HG02973 (cell line): Measurements from ENCODE around the gene TIMP3.

ENCODE experiments used
- ATAC-seq: cut with Tn5 transposase; IDR thresholded peaks from one replicate; pipeline ENCODE4 v1.9.1; 2021; ENCODE audit warnings: moderate library complexity; ENCODE audit not compliant: unreplicated experiment

TIMP3 gene

GRCh38 chr22:32827049-32827602 is 25.6 kb downstream of the TIMP3 start:
- no peak for ATAC-seq

- no peak for ATAC-seq
Observed at GRCh38 chr22:32828150-32828549, 26.6 kb downstream of the TIMP3 start.

GRCh38 chr22:32828561-32828960 is 27.1 kb downstream of the TIMP3 start:
- no peak for ATAC-seq

DNA sequence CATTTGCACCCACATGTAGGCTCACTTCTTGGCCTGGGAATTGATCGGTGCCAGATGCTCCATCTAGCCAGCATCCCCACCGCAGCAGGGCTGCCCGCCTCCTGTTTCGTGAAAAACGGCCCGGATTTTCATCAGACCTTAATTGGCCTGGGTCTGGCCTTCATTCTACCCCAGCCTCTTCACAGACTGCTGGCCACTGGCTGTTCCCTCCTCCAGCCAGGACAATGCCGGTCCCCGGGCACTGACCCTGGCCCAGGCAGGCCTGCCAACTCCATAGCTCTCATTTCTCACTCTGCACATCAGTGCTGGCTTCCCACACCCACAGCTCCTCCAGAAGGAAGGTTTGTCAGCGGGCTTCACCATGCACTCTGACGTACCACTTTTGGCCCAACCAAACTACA is 27.9 kb downstream of the TIMP3 start:
- no peak for ATAC-seq

GRCh38 chr22:32830473-32830872 is 29.0 kb downstream of the TIMP3 start:
- ATAC-seq: no peak

DNA sequence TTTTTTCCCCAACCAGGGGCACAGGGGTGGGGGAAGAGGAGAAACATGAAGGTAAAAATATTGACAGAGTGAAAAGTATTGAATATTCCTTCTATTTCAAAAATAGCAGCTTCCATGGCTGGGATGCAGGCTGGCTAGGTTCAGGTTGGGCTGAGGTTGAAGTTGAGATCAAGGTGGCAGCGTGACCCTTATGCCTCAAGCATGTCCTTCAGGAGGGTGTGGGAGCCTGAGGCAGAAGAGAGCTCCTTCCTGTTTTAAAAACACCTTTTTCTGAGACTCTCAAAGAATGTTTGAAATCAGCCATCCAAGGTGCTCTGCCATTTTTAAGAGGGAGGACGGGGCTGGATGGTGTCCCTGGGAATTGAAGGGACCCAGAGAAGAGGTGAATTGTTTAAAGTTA is 29.5 kb downstream of the TIMP3 start:
- ATAC-seq: no peak

DNA sequence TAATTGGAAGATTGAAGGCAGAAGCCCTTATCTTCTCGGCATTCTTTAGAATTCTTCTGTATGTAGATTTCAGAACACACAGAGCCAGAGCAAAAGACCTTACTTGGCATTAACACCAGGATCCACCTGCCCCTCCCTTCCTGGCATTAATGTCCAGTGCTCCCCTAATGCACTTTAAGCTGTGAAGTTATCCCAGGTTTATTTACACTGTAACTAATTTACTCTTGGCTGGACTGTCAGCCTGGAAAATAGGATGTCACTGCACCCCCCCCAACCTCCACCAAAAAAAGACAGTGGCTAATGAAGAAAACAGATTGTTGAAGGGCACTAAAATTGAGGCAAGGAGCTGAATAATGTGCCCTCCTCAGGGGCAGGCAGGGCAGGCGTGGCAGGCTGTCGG is 30.1 kb downstream of the TIMP3 start:
- ATAC-seq: no peak

DNA sequence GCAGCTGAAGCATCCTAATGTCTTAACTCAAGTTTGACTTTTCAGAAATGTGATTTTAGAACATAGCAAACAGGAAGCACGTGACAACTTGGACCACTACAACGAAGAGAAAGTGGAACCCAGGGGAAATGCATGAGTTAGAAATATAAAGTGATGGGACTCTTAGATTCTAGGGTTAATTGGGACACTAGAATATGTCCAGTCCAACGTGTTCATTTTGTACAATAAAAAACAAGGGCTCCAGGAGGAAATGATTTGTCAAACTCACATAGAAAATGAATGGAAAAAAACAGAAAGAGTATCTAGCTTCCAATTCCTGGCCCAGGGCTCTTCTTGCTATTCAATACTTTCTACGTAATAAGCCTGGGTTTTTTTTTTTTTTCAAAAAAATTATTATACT is 30.7 kb downstream of the TIMP3 start:
- ATAC-seq: no peak

DNA sequence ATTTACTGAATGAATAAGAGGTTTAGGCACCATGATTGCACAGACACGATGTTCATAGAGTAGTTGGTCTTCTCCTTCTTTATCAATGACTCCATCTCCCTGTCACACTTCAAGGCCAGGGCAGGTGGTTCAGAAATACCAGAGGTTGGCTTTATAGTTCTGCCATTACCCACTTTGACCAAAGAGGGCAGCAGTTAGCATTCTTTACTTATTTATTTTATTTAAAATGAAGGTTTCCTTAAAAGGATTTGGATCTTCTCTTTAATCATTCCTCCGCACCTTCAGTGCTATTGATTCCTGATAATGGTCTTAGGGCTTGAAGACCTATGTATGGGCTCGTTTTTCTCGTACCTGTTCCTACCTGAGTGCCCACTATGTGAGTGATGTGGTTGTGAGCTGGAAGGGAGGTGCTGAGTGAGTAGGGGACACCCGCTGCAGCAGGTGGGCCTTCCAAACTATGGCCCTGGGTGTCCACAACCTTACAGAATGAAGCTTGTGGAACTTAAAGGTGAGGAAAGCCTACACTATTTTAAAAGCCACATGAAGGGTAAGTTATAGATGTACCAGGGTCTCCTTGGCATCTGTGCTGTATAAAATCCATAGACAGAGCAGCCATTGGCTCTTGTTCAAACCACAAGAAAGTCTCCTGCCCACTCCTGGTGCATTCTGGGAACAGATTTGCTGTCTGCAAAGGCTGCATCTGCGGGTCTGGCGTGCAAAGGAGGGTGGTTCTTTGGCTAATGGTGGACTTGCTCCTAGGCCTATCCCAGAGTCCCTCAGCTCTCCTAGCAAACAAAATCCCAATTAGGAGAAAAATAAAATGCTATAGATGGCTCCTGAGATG is 35.0 kb downstream of the TIMP3 start:
- no peak for ATAC-seq

GRCh38 chr22:32837142-32837541 is 35.6 kb downstream of the TIMP3 start:
- ATAC-seq: no peak

DNA sequence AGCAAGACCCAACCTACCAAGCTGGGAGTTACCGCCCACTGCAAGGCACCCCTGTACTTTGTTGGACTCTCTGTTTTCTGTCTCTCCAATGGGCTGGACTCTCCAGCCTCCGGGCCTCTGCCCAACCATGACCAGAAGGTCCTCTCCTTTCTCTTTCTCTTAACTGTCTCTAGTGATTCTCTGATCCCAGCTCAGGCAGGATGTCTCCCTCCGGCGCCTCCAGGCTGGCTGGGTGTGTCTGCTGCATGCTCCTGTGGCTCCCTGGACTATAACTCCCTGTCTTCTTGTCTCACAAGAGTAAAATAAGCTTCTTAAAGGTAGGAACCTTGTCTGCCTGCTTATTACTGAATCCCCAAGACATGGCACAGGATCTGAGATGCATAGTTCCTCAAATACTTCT is 36.3 kb downstream of the TIMP3 start:
- no peak for ATAC-seq

DNA sequence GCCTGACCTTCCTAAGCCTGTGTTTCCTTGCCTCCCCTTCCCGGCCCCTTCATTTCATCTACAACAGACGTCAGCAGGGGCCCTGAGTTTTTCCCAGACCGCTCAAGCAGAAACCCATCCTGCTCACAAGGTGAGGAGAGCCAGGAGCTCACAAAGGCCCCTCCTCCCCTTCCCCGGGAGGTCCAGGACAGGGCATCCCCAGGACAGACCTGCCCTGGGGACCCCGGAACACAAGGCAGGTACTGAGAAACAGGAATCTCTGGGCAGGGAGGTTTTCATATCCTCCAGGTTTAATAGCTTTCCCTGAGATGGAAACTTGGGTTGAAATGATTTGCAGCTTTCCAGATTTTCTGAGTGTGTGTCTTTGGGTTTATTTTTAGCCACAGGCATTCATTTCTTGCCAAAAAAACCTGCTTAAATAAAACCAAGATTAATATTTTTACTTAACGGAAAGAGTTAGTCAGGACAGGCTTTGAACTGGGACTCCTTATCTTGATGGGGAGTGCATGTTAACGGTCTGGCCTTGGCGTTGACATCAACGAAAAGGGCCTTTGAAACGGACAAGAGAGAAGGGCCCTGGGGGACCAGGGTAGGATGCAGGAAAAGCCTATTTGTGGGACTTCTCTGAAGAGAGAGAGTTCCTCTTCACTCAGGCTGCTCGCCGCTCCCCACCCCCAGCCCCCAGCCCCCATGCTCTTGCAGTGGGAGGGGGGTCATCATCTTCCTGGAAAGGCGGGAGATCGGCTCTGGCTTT is 38.5 kb downstream of the TIMP3 start:
- no peak for ATAC-seq

DNA sequence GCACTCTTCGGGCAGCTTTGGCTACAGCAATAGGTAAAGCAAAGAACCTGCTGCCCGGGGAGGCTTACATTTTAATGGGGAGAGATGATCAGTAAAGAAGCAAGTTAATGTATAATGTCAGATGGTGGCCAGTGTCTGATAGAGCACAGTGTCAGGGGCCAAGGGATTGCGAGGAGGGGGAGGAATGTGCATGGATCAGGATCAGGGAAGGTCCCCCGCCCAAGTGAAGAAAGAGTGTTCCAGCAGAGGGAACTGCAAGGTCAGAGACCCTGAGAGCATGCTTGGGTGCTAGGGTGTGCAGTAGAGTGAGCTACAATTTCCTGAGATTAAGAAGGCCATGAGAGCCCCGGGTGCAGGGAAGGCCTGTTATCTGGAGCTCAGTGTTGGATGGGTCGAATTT is 39.7 kb downstream of the TIMP3 start:
- no peak for ATAC-seq

DNA sequence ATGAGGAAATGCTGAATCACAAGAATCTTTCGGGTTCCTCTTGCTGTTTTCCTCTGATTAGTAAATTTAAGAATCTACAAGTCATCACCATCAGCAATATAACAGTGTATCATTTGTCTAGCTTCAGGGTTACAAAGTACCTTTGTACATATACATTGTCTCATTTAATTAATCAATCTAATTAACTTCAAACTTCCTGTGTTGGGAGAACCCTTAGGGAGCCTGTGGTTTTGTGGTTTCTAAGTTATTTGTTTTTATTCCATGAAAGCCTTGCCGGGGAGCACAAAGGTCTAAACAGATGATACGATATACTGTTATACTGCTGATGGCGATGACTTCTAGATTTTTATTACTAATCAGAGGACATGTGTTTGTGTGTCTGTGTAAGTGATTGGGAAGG is 41.0 kb downstream of the TIMP3 start:
- no peak for ATAC-seq

GRCh38 chr22:32843300-32843699 is 41.8 kb downstream of the TIMP3 start:
- no peak for ATAC-seq

DNA sequence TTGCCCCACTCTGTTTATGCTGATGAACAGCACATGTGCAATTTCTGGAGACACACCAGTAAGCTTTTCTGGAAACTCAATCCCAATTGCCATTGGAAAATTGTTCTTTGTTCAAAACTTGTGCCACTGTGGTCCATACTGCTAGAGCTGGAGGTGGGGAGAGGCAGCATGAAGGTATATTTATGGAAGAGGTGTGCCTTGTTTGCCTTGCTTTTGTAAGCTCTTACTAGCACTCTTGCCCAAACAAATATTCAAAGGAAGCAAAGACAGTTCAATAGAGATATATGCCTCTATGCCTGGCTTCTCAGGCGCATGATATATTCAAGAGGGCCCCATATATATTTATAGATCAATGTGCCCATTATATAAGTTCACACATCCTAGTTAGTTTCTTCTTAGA is 42.7 kb downstream of the TIMP3 start:
- no peak for ATAC-seq

GRCh38 chr22:32846780-32847491 is 45.4 kb downstream of the TIMP3 start:
- ATAC-seq: no peak

DNA sequence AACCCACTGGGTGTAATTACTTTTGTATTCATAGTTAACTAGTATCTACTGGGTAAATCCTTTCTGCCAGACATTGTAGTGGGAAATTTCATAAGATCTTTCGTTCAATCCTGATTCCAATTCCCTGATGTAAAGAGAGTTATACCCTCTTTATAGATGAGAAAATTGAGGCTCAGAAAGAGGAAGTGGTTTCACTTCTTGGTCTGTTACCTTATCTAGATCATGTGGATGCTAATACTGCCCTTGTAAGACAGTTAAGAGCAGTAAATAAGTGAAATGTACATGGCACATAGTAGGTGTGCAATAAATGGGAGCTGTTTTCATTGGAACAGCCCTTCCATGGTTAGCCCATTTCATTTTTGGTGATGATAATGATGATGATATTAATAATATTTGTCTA is 46.7 kb downstream of the TIMP3 start:
- ATAC-seq: no peak

- ATAC-seq: no peak
Observed at GRCh38 chr22:32849501-32849900, 48.0 kb downstream of the TIMP3 start.

DNA sequence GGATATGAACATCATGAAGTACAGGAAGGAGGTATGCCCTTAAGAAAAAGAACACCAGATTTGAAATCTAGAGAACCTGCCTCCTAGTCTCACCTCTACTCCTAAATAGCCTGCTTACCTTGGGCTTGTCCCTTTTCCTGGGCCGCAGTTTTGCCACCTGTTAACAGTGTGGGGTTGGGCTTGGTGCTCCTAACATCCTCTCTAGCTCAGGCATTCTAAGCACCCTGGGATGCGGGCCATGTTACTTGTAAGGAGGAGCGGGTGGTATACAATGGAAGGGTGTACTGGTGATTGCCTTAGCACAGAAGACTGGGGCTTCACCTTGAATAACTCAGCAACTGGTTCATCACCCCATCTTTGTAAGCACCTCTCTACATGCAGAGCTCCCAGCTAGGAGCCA is 48.7 kb downstream of the TIMP3 start:
- ATAC-seq: no peak
